GM04503 (cell line): ENCODE data around the gene DMAC2L.
"Not testable (repeated sequence)": the region's sequence is repeated elsewhere in the genome, so short reads cannot be mapped to it uniquely, and the experiment has no call there.

Experiments
- DNase-seq: peaks from one replicate; pipeline ENCODE4 v3.0.0-alpha.2; 2012; ENCODE audit warnings: low read depth

DMAC2L gene, protein sequence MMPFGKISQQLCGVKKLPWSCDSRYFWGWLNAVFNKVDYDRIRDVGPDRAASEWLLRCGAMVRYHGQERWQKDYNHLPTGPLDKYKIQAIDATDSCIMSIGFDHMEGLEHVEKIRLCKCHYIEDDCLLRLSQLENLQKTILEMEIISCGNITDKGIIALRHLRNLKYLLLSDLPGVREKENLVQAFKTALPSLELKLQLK

DNA sequence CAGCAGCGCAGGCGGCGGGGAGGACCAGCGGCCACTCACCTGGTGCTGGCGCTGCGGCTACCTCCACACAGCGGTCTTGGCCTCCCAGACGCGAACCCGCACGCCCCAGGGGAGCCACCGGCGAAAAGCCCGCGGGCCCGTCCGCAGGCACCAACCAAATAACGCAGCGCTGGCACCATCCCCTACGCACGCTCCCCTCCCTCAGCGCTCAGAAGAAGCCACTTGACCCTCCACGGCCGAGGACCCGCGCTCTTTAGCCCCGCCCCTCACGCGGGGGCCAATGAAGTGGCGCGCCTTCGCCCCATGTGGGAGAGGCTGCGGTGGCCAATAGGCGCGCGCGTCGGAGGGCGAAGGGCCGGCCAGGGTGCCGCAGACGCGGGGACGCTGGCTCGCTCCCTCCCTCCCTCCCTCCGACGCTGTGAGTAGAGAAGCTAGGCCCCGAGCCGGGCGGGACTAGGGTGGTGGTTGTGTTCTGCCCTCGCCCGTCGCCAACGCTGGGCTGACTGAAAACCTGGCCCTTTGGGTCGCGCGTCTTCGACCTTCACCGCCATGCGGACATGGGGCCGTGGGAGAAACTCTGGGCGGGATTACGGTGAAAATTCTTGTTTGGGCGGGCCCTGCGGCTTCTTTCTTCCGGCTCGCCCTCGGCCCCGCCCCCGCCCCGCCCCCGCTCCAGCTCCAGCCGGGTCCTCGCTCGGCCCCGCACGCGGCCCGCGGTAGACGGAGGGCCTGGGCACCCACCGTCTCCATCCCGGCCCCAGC is at the start of gene DMAC2L, which contains the start of gene L2HGDH:
DMAC2L (plus strand) TSS at position 353 of the 762 bp plus-strand sequence. CDS start 9,164 bp downstream, outside the sequence.
L2HGDH (minus strand) TSS at position 258 of the 762 bp plus-strand sequence; CDS start at position 179, 79 bp downstream.
- DNase-seq = peak; percentile 57

DNA sequence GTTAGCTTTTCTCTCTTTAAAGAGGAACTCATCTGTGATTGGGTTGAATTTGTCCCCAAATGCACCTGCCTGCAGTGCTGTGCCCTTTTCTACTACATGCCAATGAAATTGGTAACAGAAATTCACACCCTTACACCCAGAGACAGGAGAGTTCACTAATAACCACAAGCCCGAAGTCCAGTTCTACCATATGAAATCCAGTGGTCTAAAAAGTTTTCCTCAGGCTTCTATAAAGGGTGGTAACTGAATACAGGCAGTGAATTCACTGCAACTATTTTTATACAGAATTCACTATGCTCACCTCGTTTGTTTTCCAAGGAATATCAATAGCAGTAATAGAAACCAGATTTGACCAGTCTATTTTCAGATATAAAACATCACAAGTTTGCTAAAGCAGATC is 49.3 kb upstream of the DMAC2L start:
- DNase-seq = no peak

DNA sequence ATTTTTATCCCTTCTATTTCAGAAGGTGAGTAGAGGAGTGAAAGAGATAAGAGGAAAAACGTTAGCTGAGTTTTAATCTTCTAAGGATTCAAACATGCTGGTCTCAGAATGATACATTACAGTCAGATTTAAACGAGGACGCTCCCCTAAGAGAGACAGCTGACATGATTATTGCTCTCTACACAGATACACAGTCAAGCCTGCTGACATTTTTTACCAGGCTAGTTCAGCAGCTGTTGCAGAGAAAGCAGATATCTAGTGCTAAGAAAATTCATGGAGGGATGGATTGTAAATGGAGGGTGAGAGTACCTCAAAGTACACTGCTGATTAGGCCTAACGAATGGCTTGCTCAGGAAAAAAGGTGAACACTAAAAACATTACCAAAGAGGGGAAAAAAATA is 48.8 kb upstream of the DMAC2L start:
- no peak for DNase-seq

DNA sequence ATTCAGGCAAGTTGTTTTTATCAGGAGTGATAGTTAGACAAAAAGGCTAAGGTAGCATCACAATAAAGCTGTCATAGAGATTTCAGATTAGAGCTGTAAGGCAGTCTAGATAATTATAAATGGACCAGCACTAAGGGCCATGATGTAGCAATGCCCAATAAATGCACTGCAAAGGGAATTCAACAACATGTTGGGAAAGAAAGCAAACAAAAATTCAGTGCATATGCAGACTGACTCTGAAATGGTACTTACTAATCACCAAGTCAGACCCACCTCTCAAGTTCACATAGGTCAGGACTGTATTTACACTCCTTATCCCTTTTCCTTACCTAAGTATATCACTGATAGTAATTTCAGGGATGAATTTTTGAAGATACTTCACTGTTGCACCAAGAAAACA is 47.1 kb upstream of the DMAC2L start:
- no peak for DNase-seq

DNA sequence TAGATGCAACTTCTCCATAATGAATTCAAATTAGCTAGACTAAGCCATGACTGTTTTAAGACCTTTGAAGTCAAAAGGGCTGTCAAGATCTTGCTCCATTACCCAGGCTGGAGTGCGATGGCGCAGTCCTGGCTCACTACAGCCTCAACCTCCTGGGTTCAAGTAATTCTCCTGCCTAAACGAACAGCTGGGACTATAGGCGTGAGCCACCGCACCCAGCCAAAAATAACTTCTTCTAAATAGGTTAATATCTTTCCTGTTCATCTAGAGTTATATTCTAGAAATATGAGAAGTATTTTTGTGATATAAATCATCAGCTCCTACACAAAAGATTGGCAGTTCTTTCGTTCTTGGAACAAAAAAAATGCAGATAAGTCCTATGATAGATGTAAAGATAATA is 41.2 kb upstream of the DMAC2L start:
- no peak for DNase-seq

DNA sequence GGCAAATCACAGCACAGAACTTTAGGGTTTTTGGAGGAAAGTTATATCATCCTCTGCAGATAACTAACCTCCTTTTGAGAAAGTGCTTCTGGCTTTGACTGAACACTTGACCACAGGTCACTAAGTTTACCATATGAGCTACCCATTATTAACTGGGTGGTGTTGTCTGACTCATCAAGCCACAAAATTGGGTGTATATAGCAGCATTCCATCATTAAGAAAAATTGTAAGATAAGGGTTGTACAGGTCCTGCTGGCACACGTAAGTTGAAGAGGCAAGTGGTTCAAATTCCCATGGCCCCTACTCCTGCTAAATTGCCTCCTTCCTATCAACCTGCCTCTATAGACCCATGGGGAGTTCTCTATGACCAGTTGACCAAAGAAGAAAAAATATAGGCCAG is 39.6 kb upstream of the DMAC2L start:
- no peak for DNase-seq

DNA sequence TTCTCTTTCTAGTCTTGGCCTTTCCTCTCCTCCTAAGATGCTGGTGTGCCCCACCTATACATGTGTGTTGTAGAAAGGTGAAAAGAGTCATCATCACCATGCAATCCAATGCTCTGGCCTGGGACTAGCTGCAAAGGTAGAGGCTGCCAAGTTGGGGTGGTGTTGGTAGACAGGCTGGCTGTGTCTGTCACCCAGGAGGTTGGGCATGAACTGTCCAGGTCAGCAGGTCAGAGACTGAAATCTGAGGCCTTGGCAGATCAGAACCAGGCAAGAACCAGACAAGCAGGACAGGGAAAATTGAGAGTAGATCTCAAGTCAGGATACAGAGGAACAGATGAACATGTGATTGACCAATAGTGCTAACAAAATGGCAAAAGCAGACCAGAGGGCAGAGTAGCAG is 26.3 kb upstream of the DMAC2L start:
- no peak for DNase-seq

DNA sequence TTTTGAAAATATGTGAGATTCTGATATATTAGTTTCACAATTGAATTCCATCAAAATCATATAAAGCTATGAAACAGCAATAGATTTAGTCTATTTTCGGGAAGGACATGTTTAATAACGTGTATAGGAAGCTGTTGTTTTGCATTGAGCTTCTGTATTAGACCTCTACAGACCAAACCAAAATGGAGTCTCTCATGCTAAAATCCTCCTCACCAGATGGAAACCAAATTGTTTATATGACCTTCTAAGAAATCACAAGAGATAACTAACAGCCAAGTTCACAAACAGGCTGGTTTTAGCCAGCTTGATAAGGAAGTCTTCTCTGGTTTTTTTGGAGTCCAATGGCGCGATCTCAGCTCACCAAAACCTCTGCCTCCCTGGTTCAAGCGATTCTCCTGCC is 24.0 kb upstream of the DMAC2L start:
- no peak for DNase-seq

DNA sequence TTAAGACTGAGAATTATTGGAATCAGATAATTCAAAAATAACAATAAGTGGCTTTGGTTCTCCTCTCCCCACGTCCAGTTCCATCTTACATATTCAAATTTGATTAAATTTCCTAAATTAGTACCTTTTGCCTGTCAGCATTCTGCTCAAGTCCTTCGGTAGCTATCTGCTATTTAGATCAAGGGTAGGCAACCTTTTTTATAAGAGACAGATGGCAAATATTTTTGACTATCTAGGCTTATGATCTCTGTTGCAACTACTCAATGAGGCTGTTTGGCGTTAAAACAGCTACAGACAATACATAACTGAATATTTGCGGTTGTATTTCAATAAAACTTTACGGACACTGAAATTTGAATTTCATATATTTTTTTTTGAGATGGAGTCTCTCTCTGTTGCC is 21.8 kb upstream of the DMAC2L start:
- DNase-seq = no peak

DNA sequence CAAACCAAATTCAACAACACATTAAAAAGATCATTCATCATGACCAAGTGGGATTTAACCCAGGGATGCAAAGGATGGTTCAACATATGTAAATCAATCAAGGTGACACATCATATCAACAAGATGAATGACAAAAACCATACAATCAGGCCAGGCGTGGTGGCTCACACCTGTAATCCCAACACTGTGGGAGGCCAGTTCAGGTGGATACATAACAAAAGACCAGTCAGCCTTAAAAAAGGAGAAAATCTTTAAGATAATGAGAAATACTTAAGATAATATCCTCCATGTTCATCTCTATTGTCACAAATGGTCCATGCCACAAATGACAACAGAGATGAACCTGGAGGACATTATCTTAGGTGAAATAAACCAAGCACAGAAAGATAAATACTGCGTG is 12.5 kb upstream of the DMAC2L start:
- no peak for DNase-seq

DNA sequence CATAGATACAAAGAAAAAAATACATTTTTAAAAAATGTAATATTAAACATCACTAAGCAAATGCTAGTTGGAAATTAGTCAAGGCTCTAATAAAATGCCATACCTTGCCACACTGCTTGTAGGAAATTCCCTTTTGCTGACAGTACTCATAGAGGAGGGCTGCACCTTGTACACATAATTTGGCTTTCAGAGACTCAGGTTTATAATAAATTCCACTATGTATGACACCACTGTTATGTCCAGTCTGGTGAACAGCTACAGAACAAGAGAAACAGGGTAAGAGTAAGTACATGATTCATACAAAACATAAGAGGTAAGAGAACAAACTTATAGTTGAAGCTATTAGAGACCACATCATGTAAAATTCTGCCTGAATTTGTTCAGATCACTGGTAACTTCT is 10.2 kb upstream of the DMAC2L start:
- no peak for DNase-seq

DNA sequence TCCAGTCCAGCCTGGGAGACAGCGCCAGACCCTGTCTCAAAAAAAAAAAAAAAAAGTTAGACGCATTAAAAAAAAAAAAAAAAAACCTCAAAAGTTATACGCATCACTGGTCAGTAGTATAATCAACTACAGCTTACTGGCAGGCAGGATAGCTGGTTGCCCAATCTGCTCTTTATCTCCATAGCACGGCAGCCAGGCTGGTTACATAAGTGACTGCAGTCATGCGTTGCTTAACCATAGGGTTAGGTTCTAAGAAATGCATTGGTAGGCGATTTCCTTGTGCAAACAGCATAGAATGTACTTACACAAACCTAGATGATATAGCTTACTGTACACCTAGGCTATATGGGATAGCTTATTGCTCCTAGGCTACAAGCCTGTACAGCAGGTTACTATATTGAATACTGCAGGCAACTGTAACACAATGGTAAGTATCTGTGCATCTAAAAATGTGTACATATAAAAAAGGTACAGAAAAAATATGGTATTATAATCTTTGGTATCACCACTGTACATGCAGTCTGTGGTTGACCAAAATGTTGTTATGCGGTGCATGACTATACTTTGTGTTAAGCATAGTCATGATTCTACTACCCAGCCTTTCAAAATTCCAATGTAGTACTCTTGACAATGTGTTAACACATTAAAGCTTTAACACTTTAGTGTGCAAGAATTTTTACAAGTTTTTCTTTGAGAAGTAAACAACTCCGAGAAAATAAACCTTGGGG is 8.2 kb upstream of the DMAC2L start:
- DNase-seq = no peak

DNA sequence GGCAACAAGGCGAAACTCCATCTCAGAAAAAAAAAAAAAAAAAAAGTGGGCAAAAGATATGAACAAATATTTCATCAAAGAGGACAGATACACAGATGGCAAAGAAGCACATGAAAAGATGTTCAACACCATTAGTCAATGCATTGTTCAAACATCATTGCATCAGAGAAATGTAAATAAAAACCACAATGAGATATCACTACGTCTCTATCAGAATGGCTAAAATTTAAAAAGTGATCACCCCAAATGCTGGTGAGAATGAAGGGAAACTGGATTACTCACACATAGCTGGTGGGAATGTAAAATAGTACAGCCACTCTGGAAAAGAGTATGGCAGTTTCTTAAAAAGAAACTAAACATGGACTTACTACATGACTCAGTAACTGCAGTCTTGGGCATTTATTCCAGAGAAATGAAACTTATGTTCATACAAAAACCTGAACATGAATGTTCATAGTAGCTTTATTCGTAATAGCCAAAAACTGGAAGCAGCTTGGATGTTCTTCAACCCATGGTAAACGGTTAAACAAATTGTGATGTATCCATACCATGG is 3.7 kb upstream of the DMAC2L start:
- DNase-seq = no peak

DNA sequence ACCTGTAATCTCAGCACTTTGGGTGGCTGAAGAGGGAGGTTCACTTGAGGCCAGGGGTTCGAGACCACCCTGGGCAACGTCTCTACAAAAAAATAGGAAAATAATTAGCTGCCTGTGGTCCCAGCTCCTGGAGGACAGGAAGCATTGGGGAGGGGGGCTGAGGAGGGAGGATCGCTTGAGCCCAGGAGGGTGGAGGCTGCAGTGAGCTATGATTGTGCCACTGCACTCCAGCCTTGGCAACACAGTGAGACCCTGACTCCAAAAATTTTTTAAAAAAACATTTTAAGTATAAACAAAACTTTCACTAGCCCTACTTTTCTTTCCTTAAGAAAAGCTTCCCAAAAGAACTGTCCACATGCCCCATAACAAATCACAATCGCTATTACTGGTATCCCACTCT is 1.7 kb upstream of the DMAC2L start:
- DNase-seq = no peak

DNA sequence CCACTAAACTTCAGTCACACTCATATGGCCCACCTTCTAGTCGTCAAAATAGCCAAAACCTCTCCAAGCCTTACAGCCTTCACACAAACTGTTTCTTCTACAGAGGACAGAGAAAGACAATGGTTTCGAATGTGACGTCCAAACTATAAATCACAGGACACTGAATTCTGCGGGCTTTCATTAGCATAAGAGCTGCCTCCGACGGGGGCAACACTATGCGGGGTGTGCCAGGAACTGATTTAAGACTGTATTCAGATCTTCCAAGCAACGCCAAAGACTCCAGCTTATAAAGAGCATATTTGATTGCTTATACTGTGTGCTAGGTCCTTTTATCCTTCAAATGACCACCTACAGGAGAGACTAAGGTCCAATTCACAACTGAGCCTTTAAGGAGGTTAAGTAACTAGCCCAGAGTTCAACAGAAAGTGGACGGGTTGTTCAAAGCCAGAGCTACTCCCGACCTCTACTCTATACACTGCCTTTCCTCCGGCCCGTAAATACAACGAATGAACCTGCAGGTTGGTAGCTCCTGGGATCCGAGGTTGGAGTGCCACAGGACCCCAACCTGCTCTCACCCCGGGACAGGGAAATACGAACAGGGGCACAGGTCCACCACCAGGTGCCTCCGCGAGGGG is 670 bp upstream of the DMAC2L start:
- DNase-seq = no peak

DNA sequence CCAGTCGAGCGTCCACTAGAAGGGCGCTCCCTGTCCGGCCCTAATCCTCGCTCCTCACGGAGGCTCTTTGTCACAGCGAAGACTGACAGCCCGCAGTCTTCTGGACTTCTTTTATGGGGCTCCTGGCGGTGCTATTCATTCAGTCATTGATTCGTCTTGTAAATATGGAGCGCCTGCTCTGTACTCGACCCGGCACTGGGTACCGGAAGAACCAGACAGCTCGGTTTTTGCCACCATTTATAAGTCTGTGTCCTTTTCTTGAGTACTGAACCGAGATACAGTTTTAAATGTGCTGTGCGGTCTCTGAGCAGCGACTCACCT is 570 bp downstream of the DMAC2L start:
- no peak for DNase-seq

DNA sequence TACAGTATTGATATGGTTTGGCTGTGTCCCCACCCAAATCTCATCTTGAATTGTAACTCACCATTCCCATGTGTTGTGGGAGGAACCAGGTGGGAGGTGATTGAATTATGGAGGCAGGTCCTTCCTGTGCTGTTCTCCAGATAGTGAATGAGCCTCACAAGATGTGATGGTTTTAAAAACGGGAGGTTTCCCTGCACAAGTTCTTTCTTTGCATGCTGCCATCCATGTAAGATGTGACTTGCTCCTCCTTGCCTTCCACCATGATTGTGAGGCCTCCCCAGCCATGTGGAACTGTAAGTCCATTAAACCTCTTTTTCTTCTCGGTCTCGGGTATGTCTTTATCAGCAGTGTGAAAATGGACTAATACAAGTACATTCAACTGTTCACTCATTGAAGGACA is 2.0 kb downstream of the DMAC2L start:
- DNase-seq = not testable (repeated sequence)

DNA sequence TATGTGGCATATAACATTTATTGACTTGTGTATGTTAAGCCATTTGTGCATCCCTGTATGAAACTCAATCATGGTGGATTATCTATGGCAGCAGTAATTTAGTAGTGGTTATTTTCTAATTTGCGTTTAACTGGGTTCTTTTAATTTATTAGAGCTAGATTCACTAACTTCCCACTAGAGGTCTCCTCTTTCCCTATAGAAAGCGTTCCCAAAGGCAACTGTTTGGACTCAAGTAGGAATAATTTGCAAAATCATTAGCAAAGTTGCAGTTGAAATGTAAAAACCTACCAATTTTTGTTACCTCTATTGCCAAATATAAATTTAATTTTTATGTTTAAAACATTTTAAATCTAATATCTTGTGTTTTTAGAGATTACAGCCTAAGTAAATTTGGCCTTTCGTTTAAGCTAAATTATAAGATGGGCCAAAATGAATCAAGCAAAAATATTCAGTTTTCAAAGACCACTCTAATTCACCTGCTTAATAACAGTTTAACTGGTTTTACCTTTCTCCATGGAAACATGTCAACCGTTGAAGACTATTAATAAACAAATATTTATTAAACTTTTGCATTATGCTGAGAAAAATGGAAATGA is 6.0 kb downstream of the DMAC2L start:
- DNase-seq = no peak

DNA sequence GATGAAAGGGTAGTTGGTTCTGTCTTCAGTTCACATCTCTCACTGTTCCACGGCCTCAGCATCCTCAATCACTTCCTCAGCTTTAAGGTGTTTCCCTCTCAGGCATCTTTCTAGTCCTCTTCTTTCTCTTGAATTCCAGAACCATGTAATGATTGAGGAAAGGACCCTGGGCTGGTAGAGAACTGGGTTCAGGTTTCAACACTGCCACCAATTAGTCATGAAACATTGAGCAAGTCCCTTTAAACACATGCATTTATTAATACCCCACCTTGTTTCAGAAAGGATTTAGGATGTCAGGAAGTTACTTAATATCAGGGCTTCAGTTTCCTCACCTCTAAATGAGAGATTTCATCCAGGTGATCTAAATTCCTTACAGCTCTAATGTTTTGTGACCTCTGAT is 7.2 kb downstream of the DMAC2L start:
- no peak for DNase-seq

DNA sequence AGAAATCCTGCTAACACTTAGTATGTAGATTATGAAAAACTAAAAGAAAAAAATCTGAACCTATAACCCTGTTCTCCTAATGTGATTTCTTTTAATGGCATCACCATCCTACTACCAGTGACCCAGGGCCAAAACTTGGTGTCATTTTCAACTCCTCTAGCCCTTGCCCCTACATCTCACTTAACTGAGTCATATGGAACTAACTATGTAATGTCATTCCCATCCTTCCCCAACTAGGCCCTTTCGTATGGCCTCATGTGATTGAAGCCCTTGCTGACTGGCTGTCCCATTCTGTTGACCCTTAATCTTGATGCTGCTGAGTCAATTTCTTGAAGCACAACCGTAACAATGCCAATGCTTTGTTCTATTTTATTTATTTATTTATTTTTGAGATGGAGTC is 7.6 kb downstream of the DMAC2L start:
- no peak for DNase-seq

DNA sequence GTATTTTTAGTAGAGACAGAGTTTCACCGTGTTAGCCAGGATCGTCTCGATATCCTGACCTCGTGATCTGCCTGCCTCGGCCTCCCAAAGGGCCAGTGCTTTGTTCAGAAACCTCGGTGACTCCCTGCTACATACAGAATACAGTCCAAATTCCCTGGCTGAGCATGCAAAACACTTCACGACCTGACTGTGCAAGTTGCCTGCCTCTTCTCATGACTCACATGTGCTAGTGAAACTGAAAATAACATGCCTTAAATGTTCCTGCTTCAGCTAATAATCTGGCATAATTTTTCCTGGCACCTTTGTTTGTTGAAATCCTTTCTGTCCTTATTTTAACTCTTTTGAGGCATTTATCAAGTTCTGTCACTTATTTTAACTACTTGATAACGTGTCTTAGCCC is 8.2 kb downstream of the DMAC2L start:
- DNase-seq = no peak

DNA sequence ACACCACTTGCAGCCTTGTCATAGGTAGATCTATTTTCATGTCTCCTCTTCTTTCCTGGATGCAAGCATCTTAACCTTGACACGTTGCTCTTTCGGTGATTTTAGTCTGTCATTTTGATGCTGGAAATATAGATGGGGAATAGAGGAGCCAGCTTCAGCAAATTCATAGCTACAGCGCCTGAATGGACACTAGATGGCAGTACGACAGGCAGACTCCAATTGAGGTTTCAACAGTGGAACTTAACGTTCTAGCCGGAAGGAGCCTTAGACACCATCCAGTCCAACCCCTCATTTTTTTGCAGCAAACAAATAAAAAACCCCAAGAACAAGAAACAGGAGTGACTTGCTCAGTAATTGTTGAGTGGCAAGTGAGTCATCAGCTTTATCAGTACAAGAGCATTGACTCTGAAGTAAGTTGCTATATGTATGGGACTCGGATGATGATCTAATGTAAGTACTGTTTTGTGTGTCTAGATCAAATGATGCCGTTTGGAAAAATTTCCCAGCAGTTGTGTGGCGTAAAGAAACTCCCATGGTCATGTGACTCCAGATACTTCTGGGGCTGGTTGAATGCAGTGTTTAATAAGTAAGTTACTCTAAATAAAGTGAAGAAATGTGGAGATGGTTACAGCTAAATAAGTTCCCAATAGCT is 9.0 kb downstream of the DMAC2L start:
- DNase-seq = peak; percentile 79
